Right lung (tissue), 5 donors: ENCODE data around the gene SMPD4. TPM values are rescaled to one million over a fixed set of nuclear protein-coding genes. Genes with fewer than 3 reads are reported as not detected.
A peak's percentile ranks its signal among the peaks of the same experiment; 100 is the strongest.
"Not testable (repeated sequence)": the region's sequence is repeated elsewhere in the genome, so short reads cannot be mapped to it uniquely, and the experiment has no call there.

Source experiments
- DNase-seq, 2 donors: peaks; one replicate each; pipeline ENCODE4 v3.0.0-alpha.2; 2013
- polyA plus RNA-seq, 5 donors: library from polyadenylated mRNA; unstranded; fragments of 120-200 nt; gene quantifications; one replicate each; pipeline versions ENCODE4 v1.2.1 to v1.2.3, GENCODE V29; 2013; ENCODE audit warnings: inconsistent platforms in 1 of 5, low replicate concordance in 1 of 5; ENCODE audit not compliant: insufficient read length in 5 of 5, insufficient read depth in 1 of 5

SMPD4 gene
- polyA plus RNA-seq, 5 donors, result 59.3 to 76.0 (median 64.7) TPM

DNA sequence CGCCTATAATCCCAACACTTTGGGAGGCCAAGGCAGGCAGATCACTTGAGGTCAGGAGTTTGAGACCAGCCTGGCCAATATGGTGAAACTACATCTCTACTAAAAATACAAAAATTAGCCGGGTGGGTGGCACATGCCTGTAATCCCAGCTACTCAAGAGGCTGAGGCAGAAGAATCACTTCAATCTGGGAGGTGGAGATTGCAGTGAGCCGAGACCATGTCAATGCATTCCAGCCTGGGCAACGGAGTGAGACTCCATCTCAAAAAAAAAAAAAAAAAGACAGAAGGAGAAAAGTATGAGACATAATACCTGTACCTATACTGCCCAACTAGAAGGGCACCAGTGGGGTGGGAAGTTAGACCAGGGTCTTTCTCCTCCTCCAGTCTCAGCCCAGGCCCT is 22.0 kb downstream of the SMPD4 start:
- not testable (repeated sequence) for DNase-seq

DNA sequence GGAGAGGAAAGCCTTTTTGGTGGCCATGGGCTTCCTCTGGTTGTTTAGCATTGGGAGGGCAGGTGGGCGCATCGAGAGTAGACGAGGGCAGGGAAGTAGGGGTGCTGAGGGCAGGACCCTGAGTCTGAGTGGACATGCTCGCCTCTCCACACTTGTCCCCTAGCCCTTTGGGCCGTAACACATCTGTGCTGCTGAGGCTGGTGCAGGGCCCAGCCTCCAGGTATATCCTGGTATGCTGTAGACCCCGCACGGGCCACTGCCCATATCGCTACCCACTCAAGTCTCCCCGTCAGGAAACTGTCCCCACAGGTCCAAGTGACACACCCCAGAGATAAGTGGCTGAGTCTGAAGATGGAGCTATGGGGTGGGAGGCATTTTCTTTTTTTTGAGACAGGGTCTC is 22.8 kb downstream of the SMPD4 start:
- no peak for DNase-seq

DNA sequence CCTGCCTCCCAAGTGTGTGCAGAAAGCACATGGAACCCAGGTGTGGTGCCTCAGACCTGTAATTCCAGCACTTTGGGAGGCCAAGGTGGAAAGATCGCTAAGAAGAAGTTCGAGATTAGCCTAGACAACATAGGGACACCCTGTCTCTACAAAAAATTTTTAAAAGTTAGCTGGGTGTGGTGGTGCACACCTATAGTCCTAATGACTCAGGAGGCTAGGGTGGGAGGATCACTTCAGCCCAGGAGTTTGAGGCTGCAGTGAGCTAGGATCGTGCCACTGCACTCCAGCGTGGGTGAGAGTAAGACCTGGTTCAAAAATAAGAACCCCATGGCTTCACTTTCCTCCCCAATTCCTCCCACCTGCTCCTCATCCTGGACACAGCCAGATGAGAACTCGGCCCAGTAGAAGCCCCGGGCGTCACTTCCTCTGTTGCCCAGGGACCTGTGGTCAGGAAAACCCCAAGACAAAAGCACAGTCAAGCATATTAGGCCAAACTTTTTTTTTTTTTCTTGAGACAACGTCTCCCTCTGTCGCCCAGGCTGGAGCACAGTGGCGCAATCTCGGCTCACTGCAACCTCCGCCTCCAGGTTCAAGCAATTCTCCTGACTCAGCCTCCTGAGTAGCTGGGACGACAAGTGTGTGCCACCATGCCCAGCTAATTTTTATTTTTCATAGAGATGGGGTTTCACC is 23.4 kb downstream of the SMPD4 start:
- not testable (repeated sequence) for DNase-seq

GRCh38 chr2:130157354-130157753 is 24.0 kb downstream of the SMPD4 start:
- not testable (repeated sequence) for DNase-seq

GRCh38 chr2:130156624-130157004 is 24.8 kb downstream of the SMPD4 start:
- no peak for DNase-seq

- DNase-seq, result peak; percentile 36 to 51
Observed at GRCh38 chr2:130155956-130156623, 25.3 kb downstream of the SMPD4 start.

DNA sequence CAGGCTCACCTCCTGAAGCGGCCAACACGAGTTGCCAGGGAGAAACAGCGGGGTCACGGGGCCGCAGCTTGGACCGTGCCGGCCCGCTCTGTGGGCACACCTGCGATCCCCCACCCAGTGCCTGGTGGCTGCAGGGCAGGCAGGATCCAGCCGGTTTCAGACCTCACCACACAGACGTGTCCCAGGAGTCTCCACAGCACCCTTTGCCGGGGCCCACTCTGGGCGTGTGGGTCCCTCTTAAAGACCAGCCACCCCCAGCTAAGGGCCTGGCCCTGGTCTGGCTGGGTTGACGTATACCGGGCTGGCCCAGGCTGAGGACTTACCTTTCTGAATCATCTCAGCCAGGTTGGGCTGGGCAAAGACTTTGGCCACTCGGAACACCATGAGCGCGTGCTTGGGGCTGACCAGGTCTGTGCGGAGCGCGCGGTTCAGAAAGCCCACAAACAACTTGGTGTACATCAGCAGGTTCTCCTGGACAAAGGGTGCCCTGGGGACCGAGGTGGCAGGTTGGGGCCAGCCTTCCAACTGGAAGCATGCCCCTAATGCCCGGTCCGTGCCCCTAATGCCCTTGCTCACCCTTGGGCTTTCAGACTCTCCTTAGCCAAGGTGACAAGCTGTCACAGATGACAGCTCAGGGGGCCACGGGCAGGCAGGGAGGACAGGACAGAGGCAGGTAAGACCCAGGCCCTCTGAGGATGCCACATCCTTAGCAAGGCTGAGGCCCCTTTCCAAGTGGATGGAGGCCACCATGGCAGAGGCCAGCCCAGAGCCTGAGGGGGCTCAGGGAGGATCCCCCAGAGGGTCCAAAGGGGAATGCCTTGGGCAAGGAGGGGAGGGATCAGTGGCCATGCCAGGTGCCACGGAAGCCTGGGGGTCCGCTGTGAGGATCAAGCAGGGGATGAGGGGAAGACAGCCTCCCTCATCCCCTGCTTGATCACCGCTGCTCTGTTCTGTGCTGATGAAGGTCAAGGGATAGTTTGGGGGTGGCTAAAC is 26.3 kb downstream of the SMPD4 start:
- no peak for DNase-seq

GRCh38 chr2:130154423-130154770 is 27.0 kb downstream of the SMPD4 start:
- DNase-seq, result not testable (repeated sequence)

GRCh38 chr2:130153721-130154422 is 27.5 kb downstream of the SMPD4 start:
- DNase-seq, result not testable (repeated sequence)

DNA sequence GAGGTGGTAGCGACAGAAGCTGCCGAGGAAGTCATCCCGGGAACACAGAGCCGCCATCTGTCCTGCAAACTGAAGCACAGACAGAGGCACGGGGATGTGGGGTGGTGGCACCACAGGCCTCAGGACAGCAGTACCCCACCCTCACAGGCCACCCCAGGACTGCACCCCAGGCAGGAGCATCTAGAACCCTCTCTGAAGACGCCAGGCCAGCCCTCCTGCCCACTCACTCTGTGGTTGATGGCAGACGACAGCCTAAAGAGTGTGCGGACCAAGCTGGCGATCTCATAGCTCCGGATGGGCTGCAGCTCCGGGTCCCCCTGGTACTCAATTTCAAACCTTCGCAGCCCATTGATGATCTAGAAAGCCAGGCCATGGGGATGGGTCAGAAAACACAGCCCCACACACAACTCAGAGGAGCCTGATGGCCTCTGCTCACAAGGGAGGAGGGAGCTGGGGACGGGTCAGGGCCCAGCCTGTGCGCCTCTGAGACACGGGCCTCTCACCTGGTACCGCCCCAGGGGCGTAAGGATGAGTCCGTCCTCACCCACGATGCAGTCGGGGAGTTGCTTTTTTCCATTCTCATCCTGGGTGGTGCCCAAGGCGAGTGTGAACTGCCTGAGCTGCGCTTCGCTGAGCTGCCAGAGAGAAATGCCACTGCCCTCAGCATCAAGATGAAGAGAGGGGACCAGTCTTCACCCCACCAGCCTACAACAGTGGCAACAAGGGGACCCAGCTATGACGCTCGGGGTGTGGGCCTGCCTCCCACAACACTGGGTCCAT is 28.4 kb downstream of the SMPD4 start:
- DNase-seq, result no peak

DNA sequence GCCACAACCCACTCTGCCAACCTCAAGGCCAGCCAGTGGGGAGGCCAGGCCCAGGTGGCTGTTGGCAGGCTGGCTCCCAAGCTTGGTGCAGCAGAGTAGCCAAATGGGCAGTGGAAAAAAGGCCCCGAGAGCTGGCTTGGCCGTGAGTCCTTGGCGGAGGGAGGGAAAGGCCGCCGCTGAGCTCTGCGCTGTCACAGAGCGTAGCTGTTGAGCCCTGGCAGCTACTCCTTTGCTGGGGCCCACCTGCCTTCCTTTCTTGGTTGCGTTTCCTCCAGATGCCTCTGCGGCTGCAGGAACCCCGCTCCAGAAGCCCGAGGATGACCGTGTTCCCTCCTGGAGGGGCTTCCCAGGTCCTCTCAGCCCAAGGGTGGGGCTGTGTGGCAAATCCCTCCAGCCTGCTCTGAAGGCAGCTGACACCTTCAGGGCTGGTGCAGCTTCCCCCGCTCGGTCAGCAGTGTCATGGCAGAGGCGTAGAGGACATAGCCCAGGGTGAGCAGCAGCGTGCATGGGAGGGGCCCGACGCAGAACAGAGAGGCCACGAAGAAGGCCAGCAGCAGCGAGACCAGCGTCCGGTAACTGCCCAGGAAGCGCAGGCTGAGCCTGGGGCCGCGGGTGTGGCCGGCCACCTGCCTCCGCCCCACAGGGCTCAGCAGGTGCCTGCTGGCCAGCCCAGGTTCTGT is 29.1 kb downstream of the SMPD4 start:
- DNase-seq, result not testable (repeated sequence)

GRCh38 chr2:130151145-130151512 is 30.3 kb downstream of the SMPD4 start:
- not testable (repeated sequence) for DNase-seq

- DNase-seq, result no peak
Observed at GRCh38 chr2:130150181-130151144, 30.9 kb downstream of the SMPD4 start.

- not testable (repeated sequence) for DNase-seq
Observed at GRCh38 chr2:130148515-130148914, 32.9 kb downstream of the SMPD4 start.

DNA sequence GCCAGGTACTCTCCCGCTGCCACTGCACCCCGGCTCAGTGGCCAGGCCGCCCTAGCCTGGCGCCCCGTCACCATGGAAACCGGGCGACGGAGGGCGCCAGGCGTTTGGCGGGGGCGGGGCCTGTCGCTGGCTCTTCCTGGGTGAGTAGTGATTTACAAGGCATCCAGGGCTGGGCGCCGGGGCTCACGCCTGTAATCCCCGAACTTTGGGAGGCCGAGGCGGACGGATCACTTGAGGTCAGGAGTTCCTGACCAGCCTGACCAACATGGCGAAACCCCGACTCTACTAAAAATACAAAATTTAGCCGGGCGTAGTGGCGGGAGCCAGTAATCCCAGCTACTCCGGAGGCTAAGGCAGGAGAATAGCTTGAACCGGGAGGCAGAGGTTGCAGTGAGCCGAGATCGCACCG is 36.4 kb downstream of the SMPD4 start, which contains the start of gene CCDC74B:
TSS of gene CCDC74B (minus strand) at position 107 of the 409 bp plus-strand sequence. CDS start 116 bp downstream, outside the sequence.
- peak; percentile 19 to 25 for DNase-seq

GRCh38 chr2:130143266-130144039 is 37.9 kb downstream of the SMPD4 start:
- not testable (repeated sequence) for DNase-seq

GRCh38 chr2:130142396-130143265 is 38.8 kb downstream of the SMPD4 start:
- DNase-seq, result not testable (repeated sequence)
